ENCODE results near the gene PDPN.

GRCh38 chr1:13570924-13571323 lies 12.7 kb upstream of the PDPN start:
- TF ChIP-seq ZKSCAN1 (IDR thresholded peaks at IDR 0.05; ENCODE audit: low read length) (no peak), RNF2 (conservative IDR thresholded peaks at IDR 0.05; ENCODE audit: low read depth) (no peak), YY1 (IDR thresholded peaks at IDR 0.05; ENCODE audit: insufficient read depth, insufficient replicate concordance, low read depth, low read length) (no peak), MYC (CRISPR knock-in tag; IDR thresholded peaks at IDR 0.05; ENCODE audit: borderline replicate concordance) (no peak), ZNF382 (CRISPR knock-in tag; IDR thresholded peaks at IDR 0.05; ENCODE audit: borderline replicate concordance) (no peak), CTCF (CRISPR knock-in tag; IDR thresholded peaks at IDR 0.05) (peak; percentile 18; the same call in 1 of the 2 replicates), CEBPB (IDR thresholded peaks at IDR 0.05; ENCODE audit: borderline replicate concordance, low read depth, low read length) (no peak), PRDM10 (CRISPR knock-in tag; IDR thresholded peaks at IDR 0.05; ENCODE audit: low read depth) (no peak), BRF2 (CRISPR knock-in tag; IDR thresholded peaks at IDR 0.05) (no peak), ZNF484 (CRISPR knock-in tag; IDR thresholded peaks at IDR 0.05; ENCODE audit: borderline replicate concordance, low read depth) (no peak), JUND (CRISPR knock-in tag; IDR thresholded peaks at IDR 0.05) (no peak), ASH2L (IDR thresholded peaks at IDR 0.05; ENCODE audit: insufficient read length, low read depth, low read length) (no peak), IRF1 (CRISPR knock-in tag; IDR thresholded peaks at IDR 0.05; ENCODE audit: low read depth) (no peak), MAFF (IDR thresholded peaks at IDR 0.05; ENCODE audit: low read depth, low read length) (no peak)
